ENCODE results near the gene RAB11FIP3. TPM values are rescaled to one million over a fixed set of nuclear protein-coding genes. Genes with fewer than 3 reads are reported as not detected.

RAB11FIP3 gene
- total RNA-seq, 1 donor from 2014 or later, result 44.1 TPM

- no peak overlapping the region for H3K27ac ChIP-seq
- H3K4me3 ChIP-seq, result no peak overlapping the region
- H3K27me3 ChIP-seq, result no peaks in the 10 kb centered on the region
- no peak for ATAC-seq
- intact Hi-C loops (cut with DNase I), result no loop called here
- H3K36me3 ChIP-seq, result no peaks in the 10 kb centered on the region
- no peak for DNase-seq
- H3K9me3 ChIP-seq, result no peaks in the 10 kb centered on the region
- no peak for TF ChIP-seq CTCF (IDR thresholded peaks at IDR 0.05)
- H3K4me1 ChIP-seq, result peaks cover 12% of the 10 kb centered on the region
These were observed 20.4 kb upstream of the RAB11FIP3 start for GRCh38 chr16:404971-405486.

- no peak for DNase-seq
- no peak for TF ChIP-seq CTCF (IDR thresholded peaks at IDR 0.05)
- Histone ChIP-seq H3K4me1 (peaks cover 6% of the 10 kb centered on the region), H3K36me3 (peaks cover 1% of the 10 kb centered on the region), H3K4me3 (no peak overlapping the region), H3K9me3 (no peaks in the 10 kb centered on the region), H3K27ac (no peak overlapping the region), H3K27me3 (no peaks in the 10 kb centered on the region)
- intact Hi-C loops (cut with DNase I), result no loop called here
- no peak for ATAC-seq
These were observed 19.6 kb upstream of the RAB11FIP3 start for GRCh38 chr16:405548-406506.

DNA sequence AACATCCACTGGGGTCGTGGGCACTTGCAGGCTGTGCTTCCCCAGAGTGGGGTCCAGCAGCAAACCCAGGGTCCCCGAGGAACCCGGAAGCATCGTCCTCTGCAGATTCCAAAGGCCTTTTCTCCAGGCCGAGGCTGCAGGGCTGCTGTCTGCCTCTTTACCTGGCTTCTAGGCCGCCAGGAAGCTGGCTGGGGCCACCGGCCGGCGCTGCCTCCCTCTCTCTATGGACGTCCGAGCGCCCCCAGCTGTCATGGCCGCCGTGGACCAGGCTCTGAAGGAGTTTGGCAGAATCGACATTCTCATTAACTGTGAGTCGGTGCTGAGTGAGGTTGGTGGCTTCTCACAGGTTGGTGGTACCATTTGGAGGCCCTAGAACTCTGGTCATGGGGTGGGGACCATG, 18.2 kb upstream of the RAB11FIP3 start:
- Histone ChIP-seq H3K36me3 (peaks cover 13% of the 10 kb centered on the region), H3K27ac (no peak overlapping the region), H3K4me1 (peaks cover 5% of the 10 kb centered on the region), H3K27me3 (no peaks in the 10 kb centered on the region), H3K9me3 (no peaks in the 10 kb centered on the region), H3K4me3 (no peak overlapping the region)
- DNase-seq, result no peak
- TF ChIP-seq CTCF (IDR thresholded peaks at IDR 0.05), result no peak
- intact Hi-C loops (cut with DNase I), result no loop called here
- no peak for ATAC-seq

GRCh38 chr16:410516-411178, 14.8 kb upstream of the RAB11FIP3 start:
- no peaks in the 10 kb centered on the region for H3K9me3 ChIP-seq
- H3K4me1 ChIP-seq, result no peaks in the 10 kb centered on the region
- intact Hi-C loops (cut with DNase I), result no loop called here
- no peak overlapping the region for H3K27ac ChIP-seq
- H3K36me3 ChIP-seq, result peaks cover 13% of the 10 kb centered on the region
- no peak overlapping the region for H3K4me3 ChIP-seq
- ATAC-seq (peak; percentile 14), DNase-seq (no peak)
- no peaks in the 10 kb centered on the region for H3K27me3 ChIP-seq
- no peak for TF ChIP-seq CTCF (IDR thresholded peaks at IDR 0.05)

DNA sequence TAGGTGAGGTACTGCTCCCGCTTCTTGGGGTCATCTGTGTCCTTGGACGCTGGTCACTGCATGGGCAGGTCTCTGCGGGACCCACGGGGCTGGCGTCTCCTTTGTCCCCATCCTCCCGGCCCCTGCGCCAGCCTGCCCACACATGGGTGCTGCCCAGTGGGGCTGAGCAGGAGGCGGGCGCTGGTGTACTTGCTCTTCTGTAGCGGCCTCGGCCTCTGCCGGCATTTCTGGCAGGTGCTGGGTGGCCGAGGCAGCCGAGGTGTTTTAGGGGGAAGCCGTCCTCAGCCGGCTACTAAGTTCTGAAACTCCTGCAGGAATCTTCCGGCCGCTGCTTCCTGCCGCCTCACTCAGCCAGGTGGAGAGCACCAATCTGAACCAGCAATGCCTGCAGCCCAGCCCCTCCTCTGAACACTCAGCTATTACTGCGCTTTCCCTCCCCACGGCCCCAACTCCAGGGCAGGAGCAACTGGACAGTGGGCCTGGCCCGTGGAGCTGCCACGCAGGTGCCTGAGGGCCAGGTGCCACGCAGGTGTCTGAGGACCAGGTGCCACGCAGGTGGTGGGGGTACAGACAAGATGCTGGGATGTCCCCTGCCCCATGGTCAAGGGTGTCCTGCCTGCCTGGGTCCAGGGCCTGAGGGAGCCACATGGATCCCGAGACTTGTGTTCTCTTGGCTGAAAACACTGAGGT, 13.7 kb upstream of the RAB11FIP3 start:
- intact Hi-C loops (cut with DNase I), result no loop called here
- no peak for TF ChIP-seq CTCF (IDR thresholded peaks at IDR 0.05)
- Histone ChIP-seq H3K9me3 (no peaks in the 10 kb centered on the region), H3K4me3 (no peak overlapping the region), H3K27me3 (no peaks in the 10 kb centered on the region), H3K27ac (no peak overlapping the region), H3K36me3 (peaks cover 13% of the 10 kb centered on the region), H3K4me1 (no peaks in the 10 kb centered on the region)
- ATAC-seq, result peak; percentile 7
- DNase-seq, result no peak

Data from upper lobe of right lung (tissue), 1 donor.